Mesodermal cell (in vitro differentiated cells): ENCODE results near the gene OPA3.

Experiments used
- H3K27ac ChIP-seq: 2 replicates; pipeline ENCODE4 v1.7.0; 2013; ENCODE audit warnings: mild to moderate bottlenecking, low read depth, low read length, moderate library complexity; ENCODE audit not compliant: severe bottlenecking
- H3K36me3 ChIP-seq: 2 replicates; pipeline ENCODE4 v1.7.1; 2013; ENCODE audit warnings: mild to moderate bottlenecking, low read length, moderate library complexity; ENCODE audit not compliant: control insufficient read depth, insufficient read depth
- H3K4me1 ChIP-seq: one replicate; pipeline ENCODE4 v1.7.1; 2013; ENCODE audit warnings: mild to moderate bottlenecking, low read length; ENCODE audit not compliant: insufficient read depth, control insufficient read depth, poor library complexity, severe bottlenecking
- H3K4me3 ChIP-seq: 2 replicates; pipeline ENCODE4 v1.7.0; 2013; ENCODE audit warnings: low read length, control low read depth, mild to moderate bottlenecking; ENCODE audit not compliant: insufficient read depth, poor library complexity, severe bottlenecking; ENCODE audit errors: extremely low read depth
- H3K9me3 ChIP-seq: 2 replicates; pipeline ENCODE4 v1.7.1; 2013; ENCODE audit warnings: mild to moderate bottlenecking, low read length, moderate library complexity; ENCODE audit not compliant: control insufficient read depth
- WGBS, 2 experiments: methylation state at CpG; one replicate each; pipeline ENCODE4 v1.1.5; 2013; ENCODE audit warnings: missing lambda C conversion rate in 2 of 2; ENCODE audit not compliant: insufficient coverage in 2 of 2; 5-methylcytosine and 5-hydroxymethylcytosine counted together

The OPA3 gene

DNA sequence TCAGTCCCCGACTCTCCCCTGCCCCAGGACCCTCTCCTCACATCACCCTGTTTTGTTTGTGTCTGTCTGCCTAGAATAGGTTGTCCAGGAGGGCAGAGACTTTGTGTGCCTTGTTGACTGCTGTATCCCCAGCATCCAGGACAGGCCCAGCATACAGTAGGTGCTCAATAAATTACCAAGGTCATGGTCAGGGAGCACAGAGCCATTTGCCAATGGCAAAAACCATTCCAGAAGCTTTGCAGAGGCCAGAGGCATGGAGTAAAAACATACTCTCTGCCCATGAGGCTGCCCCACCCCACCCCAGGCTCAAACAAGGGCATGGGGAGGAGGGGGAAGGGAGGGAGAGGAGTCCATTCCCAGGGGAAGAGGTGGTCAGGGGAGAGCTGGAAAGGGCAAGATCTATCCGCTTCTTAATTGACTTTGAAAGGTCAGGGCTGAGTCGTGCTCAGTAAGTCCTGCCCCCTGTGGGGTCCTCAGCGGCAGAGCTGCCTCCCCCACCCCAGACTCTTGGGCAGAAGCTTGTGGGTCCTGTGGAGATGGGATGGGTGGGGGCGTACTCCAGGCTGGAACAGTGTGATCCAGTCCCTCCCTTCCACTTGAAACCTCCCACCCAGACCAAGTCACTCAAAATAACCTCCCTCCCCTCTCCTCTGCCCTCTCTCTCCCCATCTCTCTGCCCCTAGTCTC, 13.0 kb upstream of the OPA3 start:
- Histone ChIP-seq H3K27ac (peak overlapping the region; percentile 36), H3K9me3 (no peaks in the 10 kb centered on the region), H3K4me3 (no peak overlapping the region), H3K36me3 (no peaks in the 10 kb centered on the region), H3K4me1 (peaks cover 23% of the 10 kb centered on the region)
- 80% methylated on average over 1 of the region's 5 CpGs; no CpG with 5 or more reads in 1 of the 2 experiments for WGBS, 2 experiments

DNA sequence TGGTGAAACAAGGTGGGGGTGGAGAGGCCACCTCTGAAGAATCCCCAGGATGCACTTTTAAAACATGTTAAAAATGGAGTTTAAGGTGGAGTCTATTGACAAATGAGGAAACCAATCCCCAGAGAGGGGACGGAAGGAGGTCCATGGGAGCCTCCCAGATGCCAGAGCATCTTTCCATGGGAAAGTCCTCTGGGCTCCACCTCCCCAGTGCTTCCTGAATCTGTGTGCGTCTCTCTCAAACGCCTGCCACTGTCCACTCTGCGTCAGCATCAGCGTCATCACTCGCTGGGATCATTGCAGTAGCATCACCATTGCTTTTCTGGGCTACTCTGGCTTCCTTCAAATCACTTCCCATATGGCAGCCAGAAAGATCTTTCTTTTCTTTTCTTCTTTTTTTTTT, 11.2 kb upstream of the OPA3 start:
- Histone ChIP-seq H3K9me3 (no peaks in the 10 kb centered on the region), H3K4me1 (peaks cover 19% of the 10 kb centered on the region), H3K27ac (no peak overlapping the region), H3K36me3 (no peaks in the 10 kb centered on the region), H3K4me3 (no peak overlapping the region)
- WGBS, 2 experiments: 79 to 82% methylated on average over 6 of the region's 6 CpGs

DNA sequence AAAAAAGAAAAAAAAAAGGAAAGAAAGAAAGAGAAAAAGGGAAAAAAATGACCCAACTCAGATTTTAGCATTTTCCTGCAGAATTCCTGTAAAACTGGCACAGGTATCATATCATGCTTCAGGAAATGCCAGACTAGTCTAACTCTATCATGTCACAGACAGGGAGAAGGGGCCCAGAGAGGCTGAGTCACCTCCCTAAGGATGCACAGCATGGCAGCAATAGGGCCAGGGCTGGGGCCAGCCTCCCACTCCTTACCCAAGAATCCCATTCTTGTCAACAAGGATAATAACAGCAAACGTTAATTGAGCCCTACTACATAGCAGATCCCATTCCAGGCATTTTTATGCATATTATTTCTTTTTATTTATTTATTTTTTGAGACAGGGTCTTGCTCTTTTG, 8.9 kb upstream of the OPA3 start:
- Histone ChIP-seq H3K4me1 (peaks cover 12% of the 10 kb centered on the region), H3K36me3 (no peaks in the 10 kb centered on the region), H3K9me3 (no peaks in the 10 kb centered on the region), H3K27ac (no peak overlapping the region), H3K4me3 (no peak overlapping the region)
- no CpG with 5 or more reads among the region's 1 CpG for WGBS, 2 experiments

DNA sequence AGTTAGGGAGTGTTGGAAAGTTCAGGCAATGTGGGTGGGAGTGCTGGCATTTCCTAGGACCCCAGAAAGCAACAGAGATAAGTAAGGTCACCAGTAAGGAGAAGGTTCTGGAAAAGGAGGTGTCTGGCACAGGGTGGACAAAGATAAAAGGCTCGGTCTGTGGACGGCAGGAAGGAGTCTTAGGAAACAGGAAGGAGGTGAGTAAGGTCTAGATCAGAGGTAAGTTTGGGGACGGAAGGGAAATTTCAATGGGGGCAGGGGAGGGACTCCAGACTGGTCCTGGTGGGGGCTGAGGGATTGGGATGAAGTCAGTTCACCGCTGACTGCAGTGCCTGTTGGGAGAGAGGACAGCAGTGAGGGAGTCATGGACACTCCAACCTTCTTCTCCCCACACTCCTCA, 7.8 kb upstream of the OPA3 start:
- H3K4me3 ChIP-seq: no peak overlapping the region
- no peaks in the 10 kb centered on the region for H3K36me3 ChIP-seq
- WGBS, 2 experiments: 75 to 86% methylated on average over 3 of the region's 4 CpGs
- H3K9me3 ChIP-seq: no peaks in the 10 kb centered on the region
- no peak overlapping the region for H3K27ac ChIP-seq
- H3K4me1 ChIP-seq: peaks cover under 1% of the 10 kb centered on the region

DNA sequence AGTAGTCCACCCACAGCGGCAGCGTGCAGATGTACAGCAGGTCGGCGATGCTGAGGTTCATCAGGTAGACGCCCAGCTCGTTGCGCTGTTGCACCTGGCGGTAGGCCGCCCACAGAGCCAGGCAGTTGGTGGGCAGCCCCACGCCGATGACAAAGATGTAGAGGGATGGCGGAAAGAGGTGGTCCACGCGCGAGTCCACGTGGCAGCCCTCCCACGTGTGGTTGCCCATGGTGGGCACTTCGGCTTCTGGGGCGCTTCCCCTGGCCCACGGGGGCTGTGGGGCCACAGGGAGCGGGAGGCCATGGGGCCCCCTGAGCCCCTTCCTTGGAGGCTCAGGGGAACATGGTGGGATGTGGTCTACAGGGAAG, 7.0 kb upstream of the OPA3 start:
- no peaks in the 10 kb centered on the region for H3K36me3 ChIP-seq
- no peaks in the 10 kb centered on the region for H3K4me1 ChIP-seq
- H3K4me3 ChIP-seq: no peak overlapping the region
- H3K27ac ChIP-seq: no peak overlapping the region
- 97 to 99% methylated on average over 16 to 21 of the region's 21 CpGs for WGBS, 2 experiments
- H3K9me3 ChIP-seq: no peaks in the 10 kb centered on the region

DNA sequence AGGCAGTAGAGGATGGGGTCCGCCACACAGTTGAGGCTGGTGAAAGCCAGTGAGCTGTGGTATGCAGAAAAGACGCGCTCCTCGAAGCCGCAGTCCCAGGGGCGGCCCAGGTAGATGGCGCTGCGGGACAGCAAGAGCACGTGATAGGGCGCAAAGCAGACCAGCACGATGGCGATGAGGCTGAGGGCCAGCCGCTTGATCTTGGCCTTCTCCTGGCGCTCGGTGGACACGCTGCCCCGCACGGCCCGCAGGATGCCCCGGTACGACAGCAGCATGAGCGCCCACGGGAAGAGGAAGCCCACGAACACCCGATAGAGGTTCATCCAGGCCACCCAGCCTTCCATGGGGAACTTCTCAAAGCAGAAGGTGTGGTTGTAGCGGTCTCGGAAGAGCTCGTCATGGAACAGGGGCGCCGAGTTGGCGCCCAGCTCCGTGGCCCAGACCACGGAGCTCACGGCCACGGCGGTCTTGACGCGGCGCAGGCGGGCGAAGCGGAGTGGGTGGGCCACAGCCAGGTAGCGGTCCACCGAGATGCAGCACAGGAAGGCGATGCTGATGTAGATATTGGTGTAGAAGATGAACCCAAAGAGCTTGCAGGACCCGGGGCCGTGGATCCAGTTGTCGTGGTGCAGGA, 6.5 kb upstream of the OPA3 start:
- no peak overlapping the region for H3K27ac ChIP-seq
- no peaks in the 10 kb centered on the region for H3K9me3 ChIP-seq
- 58 to 67% methylated on average over 36 to 43 of the region's 48 CpGs for WGBS, 2 experiments
- no peaks in the 10 kb centered on the region for H3K4me1 ChIP-seq
- H3K4me3 ChIP-seq: no peak overlapping the region
- no peaks in the 10 kb centered on the region for H3K36me3 ChIP-seq

DNA sequence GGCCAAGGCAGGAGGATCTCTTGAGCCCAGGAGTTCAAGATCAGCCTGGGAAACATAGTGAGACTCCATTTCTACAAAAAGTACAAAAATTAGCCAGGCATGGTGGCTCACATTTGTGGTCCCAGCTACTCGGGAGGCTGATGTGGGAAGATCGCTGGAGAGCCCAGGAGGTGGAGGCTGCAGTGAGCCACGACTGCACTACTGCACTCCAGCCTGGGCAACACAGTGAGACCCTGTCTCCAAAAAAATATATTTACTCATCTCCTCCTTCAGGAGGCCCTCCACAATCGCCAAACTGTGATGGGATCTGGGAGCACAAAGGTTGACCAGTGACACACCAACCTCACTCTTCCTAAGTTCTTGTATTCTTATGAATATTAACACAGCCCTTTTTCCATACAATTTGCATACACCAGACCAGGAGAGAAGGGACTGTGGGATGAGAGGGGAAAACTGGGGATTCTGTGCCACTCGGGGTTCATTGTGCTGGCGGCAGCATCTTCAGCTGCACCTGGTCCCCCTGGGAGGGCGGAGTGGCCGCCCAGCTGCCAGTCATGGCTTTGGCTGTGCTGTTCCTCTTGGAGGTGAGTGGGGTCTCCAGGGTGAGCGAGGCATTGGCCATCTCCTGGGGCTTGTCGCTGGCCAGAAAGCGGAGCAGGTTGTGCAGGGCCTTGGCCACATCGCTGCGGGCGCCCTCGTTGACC, 5.8 kb upstream of the OPA3 start:
- Histone ChIP-seq H3K9me3 (no peaks in the 10 kb centered on the region), H3K36me3 (no peaks in the 10 kb centered on the region), H3K4me3 (no peak overlapping the region), H3K27ac (no peak overlapping the region), H3K4me1 (no peaks in the 10 kb centered on the region)
- 83 to 85% methylated on average over 10 to 14 of the region's 15 CpGs for WGBS, 2 experiments

DNA sequence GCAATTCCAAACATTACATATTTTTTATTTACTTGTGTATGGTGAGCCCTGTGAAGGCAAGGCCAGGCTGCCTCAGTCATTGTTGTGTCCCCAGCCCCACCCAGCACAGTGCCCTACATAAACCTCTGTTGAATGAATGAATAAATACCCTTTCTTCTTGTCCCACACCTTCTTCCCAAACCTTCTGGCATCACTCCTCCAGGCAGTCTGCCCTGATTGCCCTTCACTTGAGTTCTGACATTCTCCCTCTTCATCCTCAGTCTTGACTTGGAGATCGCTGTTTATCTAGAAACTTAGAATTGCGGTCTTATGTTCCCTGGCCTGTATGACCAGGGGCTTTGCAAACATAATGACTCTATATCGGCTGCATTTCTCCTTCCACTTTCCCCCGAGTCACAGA, 5.2 kb upstream of the OPA3 start:
- Histone ChIP-seq H3K4me1 (no peaks in the 10 kb centered on the region), H3K9me3 (no peaks in the 10 kb centered on the region), H3K27ac (no peak overlapping the region), H3K4me3 (no peak overlapping the region), H3K36me3 (no peaks in the 10 kb centered on the region)
- WGBS, 2 experiments: 94 to 100% methylated on average over 2 to 3 of the region's 4 CpGs

DNA sequence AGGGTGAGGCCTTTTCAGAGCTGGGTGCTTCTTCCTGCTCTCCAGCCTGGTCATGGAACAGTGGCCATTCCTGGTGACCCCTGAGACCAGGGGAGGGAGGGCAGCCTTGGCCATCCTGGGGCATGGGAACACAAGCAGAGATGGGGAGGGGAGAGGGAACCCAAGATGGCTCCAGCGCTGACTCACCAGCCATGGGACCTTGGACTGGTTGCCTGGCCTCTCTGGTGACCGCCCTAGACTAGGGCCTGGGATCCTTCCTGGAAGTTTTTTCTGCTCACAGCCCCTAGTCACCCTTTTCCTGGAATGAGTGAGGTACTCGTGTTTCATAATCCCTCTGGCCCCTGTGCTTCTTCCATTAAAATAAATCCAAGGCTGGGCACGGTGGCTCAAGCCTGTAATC, 3.3 kb upstream of the OPA3 start:
- WGBS, 2 experiments: 70 to 95% methylated on average over 3 of the region's 4 CpGs

DNA sequence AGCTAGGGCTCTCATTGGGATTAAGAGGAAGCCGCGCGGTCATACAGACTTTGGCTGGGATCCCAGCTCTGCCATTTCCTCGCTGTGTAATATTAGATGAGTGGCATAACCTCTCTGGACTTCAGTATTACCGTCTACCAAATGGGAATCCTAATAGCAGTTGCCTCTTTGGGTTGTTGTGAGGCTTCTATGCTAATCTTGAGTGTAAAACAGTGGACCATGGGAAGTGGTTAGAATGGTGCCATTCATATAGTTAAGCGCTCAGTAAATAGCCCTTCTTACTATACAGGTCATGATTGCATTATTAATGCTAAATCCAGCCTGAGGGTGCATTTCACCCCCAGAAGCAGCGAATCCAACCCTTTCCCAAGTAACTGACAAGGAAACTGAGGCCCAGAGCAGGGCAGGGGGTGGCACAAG, 566 bp upstream of the OPA3 start:
- no peaks in the 10 kb centered on the region for H3K36me3 ChIP-seq
- H3K27ac ChIP-seq: peak overlapping the region; percentile 96
- H3K4me1 ChIP-seq: no peaks in the 10 kb centered on the region
- peak overlapping the region; percentile 65 for H3K4me3 ChIP-seq
- WGBS, 2 experiments: 63 to 67% methylated on average over 3 to 6 of the region's 7 CpGs
- no peaks in the 10 kb centered on the region for H3K9me3 ChIP-seq

More for the DNA sequence above, 3.3 kb upstream of the OPA3 start:
- Histone ChIP-seq H3K9me3 (no peaks in the 10 kb centered on the region), H3K36me3 (no peaks in the 10 kb centered on the region), H3K4me3 (no peak overlapping the region), H3K27ac (peak overlapping the region; percentile 5), H3K4me1 (no peaks in the 10 kb centered on the region)

DNA sequence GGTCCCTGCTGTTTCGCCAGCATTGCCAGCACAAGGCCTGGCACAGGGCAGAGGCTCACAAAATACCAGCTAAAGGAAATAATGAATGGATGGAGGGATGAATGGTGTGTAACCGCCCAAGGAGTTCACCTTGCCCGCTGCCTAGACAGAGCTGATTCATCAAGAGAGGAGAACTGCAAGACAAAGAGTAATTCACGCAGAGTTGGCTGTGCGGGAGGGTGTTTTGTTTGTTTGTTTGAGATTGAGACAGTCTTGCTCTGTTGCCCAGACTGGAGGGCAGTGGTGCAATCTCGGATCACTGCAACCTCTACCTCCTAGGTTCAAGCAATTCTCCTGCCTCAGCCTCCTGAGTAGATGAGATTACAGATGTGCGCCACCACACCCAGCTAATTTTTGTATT, 3.0 kb downstream of the OPA3 start:
- WGBS, 2 experiments: 96 to 100% methylated on average over 4 to 7 of the region's 7 CpGs
- H3K27ac ChIP-seq: no peak overlapping the region
- H3K4me1 ChIP-seq: peaks cover 21% of the 10 kb centered on the region
- no peaks in the 10 kb centered on the region for H3K9me3 ChIP-seq
- H3K36me3 ChIP-seq: no peaks in the 10 kb centered on the region
- H3K4me3 ChIP-seq: no peak overlapping the region
